ENCODE data around the gene DDX20. TPM values are rescaled to one million over a fixed set of nuclear protein-coding genes. Genes with fewer than 3 reads are reported as not detected.

The DDX20 gene
- total and polyA plus RNA-seq, 8 donors = 0.58 to 55.6 (median 9.6) TPM

DNA sequence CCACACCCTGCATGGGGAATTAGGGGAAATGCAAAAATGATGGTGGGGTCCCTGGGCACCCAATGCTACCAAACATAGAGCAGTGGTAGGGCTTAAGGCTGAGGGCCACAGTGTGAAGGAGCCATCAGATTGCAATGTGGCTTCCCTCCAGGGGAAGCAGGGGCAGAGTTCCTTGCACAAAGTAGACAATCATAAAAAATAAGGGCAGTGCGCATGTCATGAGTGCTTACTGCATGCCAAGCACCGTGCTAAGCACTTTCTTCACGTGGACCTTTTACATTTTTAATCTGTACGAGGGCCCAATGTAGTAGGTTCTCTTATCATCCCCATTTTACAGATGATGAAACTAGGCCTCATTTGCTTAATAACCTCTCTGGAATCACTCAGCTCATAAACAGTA is 56.6 kb downstream of the DDX20 start:
- 87 to 97% (median 94%) methylated on average over 4 of the region's 4 CpGs for WGBS, 5 donors
- Histone ChIP-seq H3K4me3 (no peak overlapping the region), H3K9me3 (no peaks in the 10 kb centered on the region), H3K36me3 (no peaks in the 10 kb centered on the region), H3K27ac (no peak overlapping the region), H3K4me1 (no peaks in the 10 kb centered on the region), H3K27me3 (no peaks in the 10 kb centered on the region)
- intact Hi-C loops (cut with DNase I; ENCODE audit: low total_unique reads) = no loop called here
- no peak for DNase-seq
- no peak for TF ChIP-seq POLR2A (IDR thresholded peaks at IDR 0.05)
- no peak for TF ChIP-seq EP300 (IDR thresholded peaks at IDR 0.05)
- TF ChIP-seq, protein P1, sequence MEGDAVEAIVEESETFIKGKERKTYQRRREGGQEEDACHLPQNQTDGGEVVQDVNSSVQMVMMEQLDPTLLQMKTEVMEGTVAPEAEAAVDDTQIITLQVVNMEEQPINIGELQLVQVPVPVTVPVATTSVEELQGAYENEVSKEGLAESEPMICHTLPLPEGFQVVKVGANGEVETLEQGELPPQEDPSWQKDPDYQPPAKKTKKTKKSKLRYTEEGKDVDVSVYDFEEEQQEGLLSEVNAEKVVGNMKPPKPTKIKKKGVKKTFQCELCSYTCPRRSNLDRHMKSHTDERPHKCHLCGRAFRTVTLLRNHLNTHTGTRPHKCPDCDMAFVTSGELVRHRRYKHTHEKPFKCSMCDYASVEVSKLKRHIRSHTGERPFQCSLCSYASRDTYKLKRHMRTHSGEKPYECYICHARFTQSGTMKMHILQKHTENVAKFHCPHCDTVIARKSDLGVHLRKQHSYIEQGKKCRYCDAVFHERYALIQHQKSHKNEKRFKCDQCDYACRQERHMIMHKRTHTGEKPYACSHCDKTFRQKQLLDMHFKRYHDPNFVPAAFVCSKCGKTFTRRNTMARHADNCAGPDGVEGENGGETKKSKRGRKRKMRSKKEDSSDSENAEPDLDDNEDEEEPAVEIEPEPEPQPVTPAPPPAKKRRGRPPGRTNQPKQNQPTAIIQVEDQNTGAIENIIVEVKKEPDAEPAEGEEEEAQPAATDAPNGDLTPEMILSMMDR (IDR thresholded peaks at IDR 0.05) = no peak
- TF ChIP-seq POLR2AphosphoS5 (IDR thresholded peaks at IDR 0.05) = no peak

DNA sequence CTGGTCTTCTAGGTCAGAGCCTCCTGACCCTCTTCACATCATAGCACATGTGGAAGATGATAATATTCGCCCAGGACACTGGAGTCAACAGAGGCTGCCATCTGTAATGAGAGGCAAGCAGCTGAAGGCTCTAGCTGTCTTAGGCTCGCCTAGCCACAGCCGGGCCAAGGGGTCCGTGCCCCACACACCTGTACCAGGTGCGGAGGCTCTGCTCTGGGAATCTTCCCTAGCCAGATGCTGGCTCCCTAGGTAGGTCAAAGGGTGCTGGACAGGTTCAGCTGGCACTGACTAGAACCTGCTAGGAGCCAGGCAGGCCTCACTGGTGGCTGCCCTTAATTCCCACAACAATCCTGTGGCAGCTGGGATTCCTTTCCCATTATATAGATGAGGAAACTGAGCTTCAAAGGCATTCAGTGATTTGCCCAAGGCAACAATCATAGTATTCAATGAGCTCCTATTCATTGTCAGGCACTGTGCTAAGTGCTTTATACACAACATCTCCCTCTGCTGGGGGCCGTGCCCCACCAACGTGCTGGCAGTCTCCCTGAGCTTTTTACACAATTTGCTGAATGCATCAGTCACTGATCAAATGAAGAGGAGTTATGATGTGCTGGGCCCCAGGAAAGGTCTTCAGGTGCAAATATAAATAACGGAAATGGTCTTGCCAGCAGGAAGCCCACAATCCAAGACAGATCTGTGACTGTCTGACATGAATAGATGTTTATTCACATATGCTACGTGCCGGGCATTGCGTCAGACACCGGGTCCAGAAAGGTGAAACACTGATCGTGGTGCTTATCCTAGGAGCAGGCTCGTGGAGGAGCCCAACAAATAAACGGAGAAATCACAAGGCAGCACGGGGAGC is 58.0 kb downstream of the DDX20 start:
- no peak for DNase-seq
- H3K27ac ChIP-seq = no peak overlapping the region
- no peaks in the 10 kb centered on the region for H3K9me3 ChIP-seq
- TF ChIP-seq EP300 (IDR thresholded peaks at IDR 0.05) (no peak), POLR2A (IDR thresholded peaks at IDR 0.05) (no peak), POLR2AphosphoS5 (IDR thresholded peaks at IDR 0.05) (no peak)
- TF ChIP-seq, protein P1 (IDR thresholded peaks at IDR 0.05) = no peak
- no peaks in the 10 kb centered on the region for H3K4me1 ChIP-seq
- no peaks in the 10 kb centered on the region for H3K27me3 ChIP-seq
- intact Hi-C loops (cut with DNase I; ENCODE audit: low total_unique reads) = no loop called here
- 61 to 77% (median 72%) methylated on average over 16 of the region's 16 CpGs for WGBS, 5 donors
- H3K4me3 ChIP-seq = no peak overlapping the region
- no peaks in the 10 kb centered on the region for H3K36me3 ChIP-seq

DNA sequence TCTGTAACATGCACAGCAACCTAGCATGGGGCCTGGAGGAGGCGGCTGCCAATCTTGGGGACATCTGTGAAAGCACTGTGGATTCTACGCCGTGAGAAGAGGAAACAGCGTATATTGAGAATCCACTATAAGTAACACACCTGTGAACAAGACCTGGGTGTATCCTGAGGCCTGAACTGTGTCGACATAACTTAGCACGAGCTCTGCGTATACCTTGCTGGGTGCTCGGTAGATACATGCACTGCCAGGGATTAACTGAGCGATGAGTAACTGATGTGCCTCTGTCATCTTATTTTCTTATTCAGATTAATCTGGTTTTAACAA is 58.6 kb downstream of the DDX20 start:
- 92 to 95% (median 93%) methylated on average over 9 of the region's 9 CpGs for WGBS, 5 donors
- Histone ChIP-seq H3K27ac (no peak overlapping the region), H3K4me1 (no peaks in the 10 kb centered on the region), H3K9me3 (no peaks in the 10 kb centered on the region), H3K4me3 (no peak overlapping the region), H3K27me3 (no peaks in the 10 kb centered on the region), H3K36me3 (no peaks in the 10 kb centered on the region)
- TF ChIP-seq EP300 (IDR thresholded peaks at IDR 0.05) (no peak), POLR2AphosphoS5 (IDR thresholded peaks at IDR 0.05) (no peak), POLR2A (IDR thresholded peaks at IDR 0.05) (no peak)
- no peak for DNase-seq
- intact Hi-C loops (cut with DNase I; ENCODE audit: low total_unique reads) = no loop called here

DNA sequence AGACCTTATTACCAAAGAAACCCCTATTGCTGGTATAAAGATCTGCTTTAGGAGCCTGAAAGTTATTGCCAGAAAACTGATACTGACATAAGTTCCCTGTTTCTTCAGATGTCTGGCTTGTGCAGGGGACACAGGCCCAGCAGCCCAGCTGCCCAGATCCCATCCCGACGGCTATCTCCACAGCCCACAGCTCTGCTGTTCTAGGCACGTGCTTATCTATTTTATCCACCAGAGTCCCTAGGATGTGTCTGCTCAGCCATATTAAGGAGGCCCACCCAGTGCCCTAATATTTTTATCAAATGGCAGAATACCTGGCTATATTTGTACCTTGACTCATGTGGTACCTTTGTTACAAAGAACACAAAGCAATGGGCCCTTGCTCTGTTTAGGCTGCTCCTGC is 58.9 kb downstream of the DDX20 start:
- no peak overlapping the region for H3K4me3 ChIP-seq
- intact Hi-C loops (cut with DNase I; ENCODE audit: low total_unique reads) = no loop called here
- H3K27ac ChIP-seq = no peak overlapping the region
- TF ChIP-seq, protein P1 (IDR thresholded peaks at IDR 0.05) = no peak
- TF ChIP-seq POLR2A (IDR thresholded peaks at IDR 0.05) = no peak
- no peak for TF ChIP-seq EP300 (IDR thresholded peaks at IDR 0.05)
- no peak for TF ChIP-seq POLR2AphosphoS5 (IDR thresholded peaks at IDR 0.05)
- DNase-seq = no peak
- no peaks in the 10 kb centered on the region for H3K9me3 ChIP-seq
- H3K4me1 ChIP-seq = no peaks in the 10 kb centered on the region
- no peaks in the 10 kb centered on the region for H3K27me3 ChIP-seq
- 70 to 86% (median 81%) methylated on average over 3 of the region's 3 CpGs for WGBS, 5 donors
- no peaks in the 10 kb centered on the region for H3K36me3 ChIP-seq

Small RNA genes lying within 50 kb of the gene (small RNA-seq; reads per million reads assigned to genes)
- 0.23 to 1.8 (median 0.50) reads per million in 4 donors for gene INKA2

Other genes with a start within 250 kb of the DDX20 start
- gene RAP1A, start 136.1 kb upstream of the DDX20 start, total RNA-seq = 100 to 1,000 TPM in 1 of 5 donors, 10 to 100 TPM in 4; 20.9 to 138 (median 65.5) TPM
- 100 to 1,000 TPM in 1 of 3 donors, 10 to 100 TPM in 2; 74.3 to 175 (median 96.4) TPM for gene RAP1A, start 136.1 kb upstream of the DDX20 start, polyA plus RNA-seq
- gene INKA2, start 16.5 kb upstream of the DDX20 start, total RNA-seq = 1 to 10 TPM; 1.0 to 4.7 (median 3.2) TPM
- 1 to 10 TPM; 1.7 to 6.1 (median 2.1) TPM for gene INKA2, start 16.5 kb upstream of the DDX20 start, polyA plus RNA-seq
- gene KCND3, start 233.8 kb downstream of the DDX20 start, total RNA-seq = 10 to 100 TPM in 2 of 5 donors, 1 to 10 TPM in 2, under 1 TPM in 1; 0.87 to 15.8 (median 8.2) TPM
- gene KCND3, start 233.8 kb downstream of the DDX20 start, polyA plus RNA-seq = 1 to 10 TPM; 1.1 to 2.7 (median 2.1) TPM